Peyer's patch (tissue), 4 donors: Measurements from ENCODE around the gene GPR149. TPM values are rescaled to one million over a fixed set of nuclear protein-coding genes. Genes with fewer than 3 reads are reported as not detected.

Source experiments
- DNase-seq, 3 donors: peaks; one replicate each; pipeline ENCODE4 v3.0.0-alpha.2; 2017 to 2019
- H3K27ac ChIP-seq, 4 donors: fragments of 200-600 bp; sonication (generic); one replicate each; pipeline ENCODE4 v1.5.1; 2016 to 2019
- H3K27me3 ChIP-seq, 2 donors: fragments of 200-600 bp; sonication (generic); one replicate each; pipeline ENCODE4 v1.5.1; 2019
- H3K36me3 ChIP-seq, 3 donors: fragments of 200-600 bp; sonication (generic); one replicate each; pipeline ENCODE4 v1.5.1; 2016 to 2019
- H3K4me1 ChIP-seq, 4 donors: fragments of 200-600 bp; sonication (generic); one replicate each; pipeline ENCODE4 v1.5.1; 2016 to 2019
- H3K4me3 ChIP-seq, 4 donors: fragments of 200-600 bp; sonication (generic); 1 replicate in 3 of 4; 2 replicates in 1 of 4; pipeline ENCODE4 v1.5.1; 2016 to 2019; ENCODE audit warnings: mild to moderate bottlenecking in 1 of 4
- H3K9me3 ChIP-seq, 4 donors: fragments of 200-600 bp; sonication (generic); one replicate each; pipeline ENCODE4 v1.5.1; 2016 to 2019; ENCODE audit warnings: mild to moderate bottlenecking in 1 of 4
- POLR2A ChIP-seq, 2 donors: fragments of 450-650 bp; IDR thresholded peaks; one replicate each; pipeline ENCODE4 v1.5.1; 2017; ENCODE audit warnings: antibody characterized with exemption in 2 of 2, mild to moderate bottlenecking in 2 of 2, moderate library complexity in 2 of 2
- total RNA-seq, 4 donors: library from RNA; depleted of rRNA; stranded (reverse); fragments of >200 nt; gene quantifications; one replicate each; pipeline ENCODE4 v1.1.0, GENCODE V29; 2016
- TF ChIP-seq, protein P1 (sequence below), 6 experiments: fragments of 450-650 bp in 4 of 6; fragments of 200-600 bp in 2 of 6; sonication (generic) in 1 of 6; IDR thresholded peaks; one replicate each; pipeline ENCODE4 v1.5.1; 2017 to 2019; ENCODE audit warnings: antibody characterized with exemption in 6 of 6, mild to moderate bottlenecking in 3 of 6, moderate library complexity in 1 of 6

GPR149 gene
- total RNA-seq, 4 donors from 2014 or later = not detected

DNA sequence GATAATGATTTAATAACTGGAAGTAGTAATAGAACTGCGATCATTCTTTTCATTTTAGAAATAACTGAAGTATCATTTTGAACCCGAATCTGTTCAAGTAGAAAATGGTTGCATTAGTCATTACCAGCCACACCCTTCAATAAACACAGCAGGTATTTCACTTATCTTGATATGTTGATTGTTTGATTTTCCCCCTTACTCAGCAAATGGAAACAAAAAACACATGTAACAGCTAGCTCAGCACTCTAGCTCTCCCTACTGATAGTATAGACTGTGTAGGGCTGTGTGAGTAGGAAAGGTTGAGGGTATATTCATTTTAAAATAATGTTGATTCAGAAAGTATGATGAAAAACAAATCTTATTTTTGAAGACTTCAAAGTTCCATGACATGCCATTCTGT, 1.1 kb upstream of the GPR149 start:
- TF ChIP-seq POLR2A (IDR thresholded peaks at IDR 0.05) = no peak
- TF ChIP-seq, protein P1, sequence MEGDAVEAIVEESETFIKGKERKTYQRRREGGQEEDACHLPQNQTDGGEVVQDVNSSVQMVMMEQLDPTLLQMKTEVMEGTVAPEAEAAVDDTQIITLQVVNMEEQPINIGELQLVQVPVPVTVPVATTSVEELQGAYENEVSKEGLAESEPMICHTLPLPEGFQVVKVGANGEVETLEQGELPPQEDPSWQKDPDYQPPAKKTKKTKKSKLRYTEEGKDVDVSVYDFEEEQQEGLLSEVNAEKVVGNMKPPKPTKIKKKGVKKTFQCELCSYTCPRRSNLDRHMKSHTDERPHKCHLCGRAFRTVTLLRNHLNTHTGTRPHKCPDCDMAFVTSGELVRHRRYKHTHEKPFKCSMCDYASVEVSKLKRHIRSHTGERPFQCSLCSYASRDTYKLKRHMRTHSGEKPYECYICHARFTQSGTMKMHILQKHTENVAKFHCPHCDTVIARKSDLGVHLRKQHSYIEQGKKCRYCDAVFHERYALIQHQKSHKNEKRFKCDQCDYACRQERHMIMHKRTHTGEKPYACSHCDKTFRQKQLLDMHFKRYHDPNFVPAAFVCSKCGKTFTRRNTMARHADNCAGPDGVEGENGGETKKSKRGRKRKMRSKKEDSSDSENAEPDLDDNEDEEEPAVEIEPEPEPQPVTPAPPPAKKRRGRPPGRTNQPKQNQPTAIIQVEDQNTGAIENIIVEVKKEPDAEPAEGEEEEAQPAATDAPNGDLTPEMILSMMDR (IDR thresholded peaks at IDR 0.05) = no peak
- no peaks in the 10 kb centered on the region for H3K4me1 ChIP-seq
- no peak for DNase-seq
- no peaks in the 10 kb centered on the region for H3K36me3 ChIP-seq
- peaks cover 0 to 6% of the 10 kb centered on the region in 2 donors for H3K27me3 ChIP-seq
- H3K4me3 ChIP-seq = no peak overlapping the region
- no peaks in the 10 kb centered on the region for H3K9me3 ChIP-seq
- no peak overlapping the region for H3K27ac ChIP-seq

DNA sequence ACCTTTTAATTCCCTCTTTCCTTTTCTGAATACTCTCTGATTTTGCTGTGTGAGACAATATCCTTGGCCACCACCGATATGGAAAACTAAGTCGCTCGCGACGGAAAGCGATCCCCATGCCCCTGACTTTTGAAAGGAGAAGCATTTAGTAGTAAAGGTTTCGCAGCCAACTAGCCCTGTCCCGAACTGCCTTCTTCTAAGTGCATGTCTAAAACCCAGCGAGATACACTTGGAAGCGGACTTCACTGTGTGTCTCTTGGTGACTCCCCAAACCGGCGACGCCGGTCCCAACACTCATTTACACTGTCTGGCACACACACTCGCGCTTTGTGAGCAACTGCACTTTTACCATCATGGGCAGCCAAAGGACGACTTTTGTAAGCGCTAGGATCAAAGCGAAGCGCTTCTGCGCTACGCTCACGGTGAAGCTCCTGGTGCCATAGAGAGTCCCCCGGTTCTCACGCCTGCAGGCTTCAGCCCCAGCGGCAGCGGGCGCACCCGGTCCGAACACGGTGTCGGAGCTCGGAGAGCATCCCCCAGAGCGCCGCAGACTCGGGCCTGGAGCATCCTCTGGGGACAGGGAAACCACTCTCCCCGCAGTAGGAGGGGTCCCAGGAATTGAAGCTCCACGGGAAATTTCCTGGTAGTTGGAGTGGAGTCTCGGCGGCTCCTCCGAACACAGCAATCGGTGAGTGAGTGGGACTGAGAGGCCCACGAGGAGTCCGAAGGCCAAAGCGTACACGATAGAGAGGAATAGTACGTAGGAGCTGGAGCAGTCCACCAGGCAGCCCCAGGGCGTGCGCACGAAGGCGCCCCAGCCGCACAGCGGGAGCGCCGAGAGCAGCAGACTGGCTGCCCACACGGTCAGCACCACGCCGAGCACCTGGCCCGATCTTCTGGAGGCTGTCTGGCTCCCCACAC, 1.4 kb downstream of the GPR149 start:
- no peaks in the 10 kb centered on the region for H3K36me3 ChIP-seq
- no peak for DNase-seq
- H3K4me1 ChIP-seq = no peaks in the 10 kb centered on the region
- no peak overlapping the region for H3K27ac ChIP-seq
- no peaks in the 10 kb centered on the region for H3K9me3 ChIP-seq
- H3K27me3 ChIP-seq = peaks cover 0 to 6% of the 10 kb centered on the region in 2 donors
- TF ChIP-seq, protein P1 (IDR thresholded peaks at IDR 0.05) = no peak
- TF ChIP-seq POLR2A (IDR thresholded peaks at IDR 0.05) = no peak
- H3K4me3 ChIP-seq = no peak overlapping the region

DNA sequence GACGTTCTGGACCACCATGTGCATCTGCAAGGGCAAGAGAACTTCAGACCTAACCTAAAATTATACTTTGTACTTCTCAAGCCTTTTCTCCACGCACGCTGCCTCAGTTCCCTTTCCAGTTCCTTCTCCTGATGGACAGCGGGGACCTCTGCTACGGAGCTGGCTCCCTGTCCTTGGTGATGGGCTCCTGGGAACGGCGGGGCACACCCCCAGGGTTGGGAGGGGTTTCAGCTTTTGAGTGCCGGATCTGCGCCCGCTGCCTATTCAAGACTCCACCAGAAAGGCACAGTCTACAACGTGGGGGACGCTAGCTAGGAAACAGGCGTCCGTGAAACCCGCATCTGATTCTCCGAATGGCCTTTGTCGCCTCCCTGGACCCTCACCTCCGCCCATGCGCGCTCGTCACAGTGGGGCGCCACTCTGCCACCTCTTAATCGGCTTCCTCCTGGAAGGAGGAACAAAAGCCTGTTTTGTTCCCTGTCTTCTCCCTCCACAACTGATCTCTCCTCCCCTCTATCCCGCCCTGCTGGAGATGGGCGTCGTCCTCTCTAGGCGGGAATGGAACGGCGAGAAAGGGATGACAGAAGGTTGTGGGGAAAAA, 2.2 kb downstream of the GPR149 start:
- H3K27me3 ChIP-seq = peaks cover 0 to 6% of the 10 kb centered on the region in 2 donors
- no peaks in the 10 kb centered on the region for H3K9me3 ChIP-seq
- no peak for TF ChIP-seq POLR2A (IDR thresholded peaks at IDR 0.05)
- no peaks in the 10 kb centered on the region for H3K36me3 ChIP-seq
- no peaks in the 10 kb centered on the region for H3K4me1 ChIP-seq
- no peak overlapping the region for H3K27ac ChIP-seq
- DNase-seq = no peak
- H3K4me3 ChIP-seq = no peak overlapping the region

DNA sequence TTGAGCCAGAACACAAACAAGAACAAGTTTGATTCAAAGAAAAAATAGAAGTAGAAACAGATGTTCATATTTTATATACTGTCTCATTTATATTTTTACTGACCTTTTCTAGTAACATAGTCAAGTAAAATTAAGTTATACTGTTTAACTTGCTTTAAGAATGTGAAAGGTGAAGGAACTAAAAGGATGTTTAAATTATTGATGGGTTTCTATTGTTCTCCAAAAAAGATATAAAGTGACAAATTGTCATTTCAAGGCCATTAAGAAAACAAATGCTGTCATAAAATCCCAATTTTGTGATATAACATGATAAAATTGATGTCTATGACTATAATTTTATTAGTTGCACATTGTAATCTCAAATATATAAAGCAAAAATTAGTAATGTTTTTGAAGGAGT, 7.3 kb downstream of the GPR149 start:
- no peak overlapping the region for H3K4me3 ChIP-seq
- no peaks in the 10 kb centered on the region for H3K4me1 ChIP-seq
- H3K9me3 ChIP-seq = no peaks in the 10 kb centered on the region
- no peaks in the 10 kb centered on the region for H3K36me3 ChIP-seq
- no peak for TF ChIP-seq POLR2A (IDR thresholded peaks at IDR 0.05)
- TF ChIP-seq, protein P1 (IDR thresholded peaks at IDR 0.05) = no peak
- H3K27ac ChIP-seq = no peak overlapping the region
- no peaks in the 10 kb centered on the region for H3K27me3 ChIP-seq
- no peak for DNase-seq

DNA sequence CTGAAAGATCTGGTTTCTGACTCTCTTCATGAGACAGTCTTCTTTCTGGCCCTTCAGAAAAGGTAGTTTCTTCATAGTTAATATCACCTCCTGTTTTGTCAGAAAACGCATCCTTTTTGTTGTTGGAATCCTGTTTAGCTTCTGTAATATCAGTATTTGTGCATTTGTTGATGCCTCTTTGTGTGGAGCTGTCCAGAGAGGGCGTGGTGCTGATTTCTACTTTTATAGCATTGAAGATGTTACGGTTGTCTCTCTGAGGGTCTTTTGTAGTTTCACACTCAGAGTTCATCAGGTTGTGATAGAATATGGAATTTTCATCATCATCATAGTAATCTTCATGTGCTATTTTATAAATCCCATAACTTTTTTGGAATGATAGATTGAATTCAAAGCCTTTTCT, 8.9 kb downstream of the GPR149 start:
- Histone ChIP-seq H3K9me3 (no peaks in the 10 kb centered on the region), H3K4me3 (no peak overlapping the region), H3K36me3 (no peaks in the 10 kb centered on the region), H3K27me3 (no peaks in the 10 kb centered on the region), H3K27ac (no peak overlapping the region), H3K4me1 (no peaks in the 10 kb centered on the region)
- no peak for DNase-seq
- TF ChIP-seq, protein P1 (IDR thresholded peaks at IDR 0.05) = no peak
- no peak for TF ChIP-seq POLR2A (IDR thresholded peaks at IDR 0.05)
